NCI-H345 (cell line): ENCODE results near the gene ZER1.

ENCODE experiments used
- DNase-seq: peaks from one replicate; lab custom pipeline; 2025; lab: John Stamatoyannopoulos, UW

Gene ZER1

DNA sequence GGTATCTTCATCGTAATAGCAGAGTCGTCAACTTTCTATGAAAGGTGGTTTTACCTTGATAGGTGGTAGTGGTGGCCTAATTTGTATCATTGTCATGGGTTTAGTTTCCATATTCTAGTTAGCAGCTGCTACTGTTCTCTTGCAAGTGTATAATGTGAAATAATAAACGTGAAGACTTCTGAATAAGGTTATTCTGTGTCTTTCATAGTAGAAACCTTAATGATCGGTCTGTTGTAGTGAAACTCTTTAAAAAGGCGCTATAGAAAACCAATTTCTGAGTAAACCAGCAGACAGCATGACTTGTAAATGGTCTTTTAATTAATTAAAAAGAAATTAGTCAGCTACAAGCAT, 81.1 kb downstream of the ZER1 start:
- no peak for DNase-seq

DNA sequence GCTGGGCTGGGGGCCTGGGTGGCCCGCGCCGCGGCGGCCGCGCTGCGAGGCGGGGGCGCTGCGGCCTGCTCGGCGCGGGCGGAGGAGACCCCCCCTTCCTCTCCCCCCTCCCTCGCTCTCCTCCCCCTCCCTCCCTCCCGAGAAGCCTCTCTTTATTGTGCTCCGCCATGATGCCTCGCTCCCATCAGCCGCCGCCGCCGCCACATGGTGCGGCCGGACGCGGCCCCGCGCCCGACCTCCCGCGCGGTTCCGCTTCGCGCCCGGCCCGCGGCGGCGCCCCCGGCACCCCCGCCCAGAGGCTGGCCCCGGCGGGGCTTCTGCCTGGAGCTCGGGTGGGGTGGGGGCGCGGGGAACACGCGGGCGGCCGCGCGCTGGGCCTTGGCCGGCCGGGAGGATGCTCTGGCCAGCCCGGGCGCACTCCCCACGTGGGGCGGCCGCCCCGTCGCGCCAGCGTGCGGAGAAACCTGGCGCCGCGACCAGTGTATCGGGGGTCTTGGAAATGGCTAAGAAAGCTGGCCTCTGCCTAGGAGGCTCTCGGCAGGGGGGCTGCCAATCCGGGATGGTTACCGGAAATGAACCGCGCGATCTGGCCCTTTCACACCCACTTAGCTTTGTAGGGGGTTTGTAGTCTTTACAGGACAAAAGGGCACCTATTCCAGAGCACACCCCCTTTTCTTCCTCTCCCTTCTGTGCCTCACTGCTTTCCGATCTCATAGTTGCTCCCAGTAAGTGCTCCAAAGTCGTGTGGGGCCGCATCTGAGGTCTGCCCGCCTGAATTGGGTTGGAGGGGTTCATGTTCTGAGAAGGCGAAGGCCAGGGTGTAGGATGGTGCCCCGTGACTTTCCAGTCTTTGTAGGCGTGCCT, 81.7 kb downstream of the ZER1 start:
- peak; percentile 58 for DNase-seq

DNA sequence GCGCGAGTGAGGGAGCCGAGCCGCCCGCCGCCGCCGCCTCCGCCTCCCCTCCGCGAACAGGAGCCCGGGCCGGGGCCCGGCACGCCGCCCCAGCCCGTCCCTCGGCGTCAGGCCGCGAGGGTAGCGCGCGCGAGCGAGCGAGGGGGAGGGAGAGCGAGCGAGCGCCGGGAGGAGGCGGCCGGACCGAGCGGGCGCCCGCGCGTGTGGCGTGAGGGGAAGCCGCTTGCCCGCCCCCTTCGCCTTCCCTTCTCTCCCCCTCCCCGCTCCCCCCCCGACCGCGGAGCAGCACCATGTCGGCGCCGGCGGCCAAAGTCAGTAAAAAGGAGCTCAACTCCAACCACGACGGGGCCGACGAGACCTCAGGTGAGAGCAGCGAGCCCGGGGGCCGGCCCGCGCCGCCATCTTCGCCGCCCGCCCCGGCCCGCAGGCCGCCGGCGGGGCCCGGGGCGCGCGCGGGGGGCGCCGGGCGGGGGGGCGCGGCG, 82.4 kb downstream of the ZER1 start:
- no peak for DNase-seq

DNA sequence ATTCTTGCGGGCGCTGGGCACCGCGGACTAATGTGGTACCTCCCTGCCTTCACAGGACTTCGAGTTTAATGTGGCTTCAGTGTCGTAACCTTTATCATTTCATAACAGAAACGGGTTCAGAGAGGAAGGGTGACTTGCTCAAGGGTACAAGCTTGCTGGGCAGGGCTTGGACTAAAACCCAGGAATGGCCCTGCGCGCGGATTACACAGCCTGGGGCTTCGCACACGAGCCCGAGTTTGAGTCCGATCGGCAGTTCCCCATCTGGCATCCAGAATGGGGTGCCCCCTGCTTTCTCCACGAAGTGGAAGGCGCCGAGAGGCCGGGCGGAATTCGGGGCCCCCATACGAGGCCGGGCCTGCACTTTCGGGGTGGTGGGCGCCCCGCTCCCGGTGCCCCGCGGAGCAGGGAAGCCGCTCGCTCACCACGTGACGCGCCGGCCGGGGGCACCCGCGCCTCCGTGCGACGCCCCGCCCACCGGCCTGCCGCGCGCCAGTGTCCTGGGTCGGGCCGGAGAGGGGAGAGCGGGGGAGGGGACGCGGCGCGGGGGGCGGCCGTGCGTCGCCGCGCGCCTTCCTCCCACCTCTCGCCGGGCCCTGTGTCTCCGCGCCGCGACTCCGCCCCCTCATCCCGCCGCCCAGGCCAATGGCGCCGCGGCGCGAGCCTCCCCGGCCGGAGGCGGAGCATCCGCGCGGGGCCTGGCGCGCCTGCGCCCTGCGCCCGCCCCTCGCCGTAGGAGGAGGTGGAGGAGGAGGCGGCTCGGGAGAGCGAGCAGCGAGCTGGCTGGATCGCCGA, 83.0 kb downstream of the ZER1 start, which contains the start of gene SET:
TSS of gene SET (plus strand) at position 722 of the 792 bp plus-strand sequence. CDS start 361 bp downstream, outside the sequence.
- DNase-seq = peak; percentile 96

DNA sequence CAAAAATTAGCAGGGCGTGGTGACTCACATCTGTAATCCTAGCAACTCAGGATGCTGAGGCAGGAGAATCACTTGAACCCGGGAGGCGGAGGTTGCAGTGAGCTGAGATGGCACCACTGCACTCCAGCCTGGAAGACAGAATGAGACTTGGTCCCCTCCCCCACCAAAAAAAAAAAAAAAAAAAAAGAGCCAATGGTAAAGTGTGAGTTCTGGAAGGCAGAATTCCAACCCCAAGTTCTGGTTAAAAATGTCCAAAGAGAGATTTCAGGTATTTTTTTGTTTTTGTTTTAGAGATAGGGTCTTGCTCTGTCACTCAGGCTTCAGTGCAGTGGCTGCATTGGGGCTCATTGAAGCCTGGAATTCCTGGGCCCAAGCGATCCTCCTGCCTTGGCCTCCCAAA, 84.3 kb downstream of the ZER1 start:
- DNase-seq = no peak

DNA sequence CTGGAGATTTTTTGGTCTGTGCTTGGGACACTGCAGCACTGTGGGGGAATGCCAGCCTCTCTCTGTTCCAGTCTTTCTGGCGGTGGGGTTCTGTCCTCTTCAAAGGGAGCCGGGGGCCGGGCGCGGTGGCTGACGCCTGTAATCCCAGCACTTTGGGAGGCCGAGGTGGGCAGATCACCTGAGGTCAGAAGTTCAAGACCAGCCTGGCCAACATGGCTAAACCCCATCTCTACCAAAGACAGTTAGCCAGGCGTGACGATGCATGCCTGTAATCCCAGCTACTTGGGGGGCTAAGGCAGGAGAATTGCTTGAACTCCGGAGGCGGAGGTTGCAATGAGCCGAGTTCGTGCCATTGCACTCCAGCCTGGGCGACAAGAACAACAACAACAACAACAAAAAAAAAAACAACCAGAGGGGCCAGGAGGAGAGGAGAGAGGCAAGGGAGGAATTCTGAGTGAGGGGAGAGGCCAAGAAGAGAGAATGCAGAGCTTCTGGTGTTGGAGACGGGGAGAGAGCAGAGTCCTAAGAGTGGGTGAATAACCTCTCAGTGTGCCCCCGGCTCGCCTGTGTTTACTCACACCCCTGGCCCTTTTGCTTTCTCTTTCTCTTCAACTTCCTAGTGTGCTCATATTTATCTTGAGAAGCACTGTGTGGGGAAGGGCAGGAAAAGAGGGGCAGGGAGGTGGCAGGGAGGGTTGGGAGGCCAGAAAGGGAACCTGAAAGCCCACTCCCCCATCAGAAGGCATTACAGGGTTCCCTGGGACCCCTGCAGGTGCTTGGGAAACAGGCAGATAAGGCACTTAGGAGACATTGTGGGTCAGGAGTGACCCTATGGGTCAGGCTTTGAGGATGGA, 85.9 kb downstream of the ZER1 start:
- no peak for DNase-seq

DNA sequence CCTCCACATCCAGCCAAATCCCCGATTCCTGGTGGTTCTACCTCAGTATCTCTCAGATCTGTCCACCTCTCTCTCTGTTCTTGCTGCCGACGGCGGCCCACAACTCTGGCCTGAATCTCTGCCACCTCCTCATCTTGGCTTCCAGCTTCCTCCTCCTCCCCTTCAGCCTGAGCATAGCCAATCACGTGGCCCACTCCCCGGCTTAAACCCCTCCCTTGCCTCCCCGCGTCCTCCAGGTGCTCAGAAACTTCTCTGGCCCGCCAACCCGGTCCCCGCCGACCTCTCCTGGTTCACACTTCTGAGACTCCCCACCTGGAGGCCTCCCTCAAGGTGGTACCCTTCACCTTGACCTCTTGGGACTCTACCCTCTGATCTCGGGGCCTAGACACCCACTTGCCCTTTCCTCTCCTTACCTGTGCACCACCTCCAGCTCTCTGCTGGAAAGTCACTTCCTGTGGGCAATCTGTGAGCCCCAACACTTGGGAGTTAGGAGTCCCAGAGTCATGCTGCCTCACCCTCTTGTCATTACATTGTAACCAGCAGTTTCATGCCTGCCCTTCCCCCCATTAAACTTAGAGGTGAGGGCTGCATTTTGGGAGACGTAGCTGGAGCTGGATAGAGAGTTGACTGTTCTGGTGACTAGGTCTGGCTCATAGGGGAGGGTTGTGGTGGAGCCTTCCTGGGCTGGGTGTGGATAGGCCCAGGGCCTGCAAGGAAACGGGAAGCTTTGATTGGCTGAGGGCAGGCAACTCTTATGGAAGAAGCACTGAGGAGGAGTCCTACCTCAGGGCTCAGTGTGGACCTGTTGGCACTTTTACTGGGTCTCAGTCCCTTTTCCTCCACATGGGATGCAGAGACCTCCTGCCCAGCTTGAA, 87.2 kb downstream of the ZER1 start:
- DNase-seq = no peak

DNA sequence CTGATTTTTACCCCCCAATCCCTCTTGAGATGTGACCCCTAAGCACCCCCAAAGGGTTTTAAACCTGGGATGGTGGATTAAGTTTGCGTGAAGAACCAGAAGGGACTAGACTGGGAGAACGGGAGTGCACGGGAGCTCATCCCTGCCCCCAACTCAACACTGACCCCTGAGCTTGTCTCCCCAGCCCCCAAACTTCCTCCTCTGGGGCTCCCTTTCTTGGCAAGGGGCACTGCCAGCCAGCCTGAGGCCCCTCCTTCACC, 87.7 kb downstream of the ZER1 start:
- no peak for DNase-seq

DNA sequence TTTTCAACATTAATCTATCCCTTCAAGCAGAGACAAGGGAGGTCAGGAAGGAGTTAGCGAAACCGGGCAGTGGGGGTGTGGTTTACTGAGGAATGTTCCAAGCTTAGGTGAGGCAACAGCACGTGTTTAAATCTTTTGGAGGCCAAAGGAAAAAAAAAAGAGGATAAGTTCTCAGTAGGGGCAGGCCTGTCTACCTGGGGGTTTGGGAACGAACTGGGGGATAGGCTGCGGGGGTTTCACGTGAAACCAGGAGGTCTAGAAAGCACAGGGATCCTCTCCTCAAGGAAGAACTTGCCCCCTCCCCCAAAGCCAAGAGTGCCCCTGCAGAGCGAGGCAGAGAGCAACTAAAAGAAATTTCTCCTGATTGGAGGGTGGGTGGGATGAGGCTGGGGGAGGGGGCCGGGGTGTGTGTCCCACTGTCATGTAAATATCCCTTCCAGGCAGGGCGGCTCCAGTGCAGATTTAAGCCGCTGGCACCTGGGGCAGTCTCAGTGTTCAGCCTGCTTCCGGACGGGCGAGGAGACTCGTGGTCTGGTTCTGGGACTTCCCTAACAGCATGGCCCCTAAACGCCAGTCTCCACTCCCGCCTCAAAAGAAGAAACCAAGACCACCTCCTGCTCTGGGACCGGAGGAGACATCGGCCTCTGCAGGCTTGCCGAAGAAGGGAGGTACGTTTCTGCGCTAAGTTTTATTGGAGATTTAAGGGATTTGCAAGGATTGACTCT, 88.2 kb downstream of the ZER1 start:
- no peak for DNase-seq
